Bone marrow (tissue), 2 donors: Measurements from ENCODE around the gene LRP1-AS.

Experiments used
- DNase-seq, 2 donors: peaks; one replicate each; lab custom pipeline; 2025; lab: John Stamatoyannopoulos, UW

The LRP1-AS gene

GRCh38 chr12:57119294-57120085 lies 27.9 kb downstream of the LRP1-AS start:
- no peak for DNase-seq

- peak; percentile 51 to 52 for DNase-seq
Observed at GRCh38 chr12:57118711-57119271, 28.6 kb downstream of the LRP1-AS start.

DNA sequence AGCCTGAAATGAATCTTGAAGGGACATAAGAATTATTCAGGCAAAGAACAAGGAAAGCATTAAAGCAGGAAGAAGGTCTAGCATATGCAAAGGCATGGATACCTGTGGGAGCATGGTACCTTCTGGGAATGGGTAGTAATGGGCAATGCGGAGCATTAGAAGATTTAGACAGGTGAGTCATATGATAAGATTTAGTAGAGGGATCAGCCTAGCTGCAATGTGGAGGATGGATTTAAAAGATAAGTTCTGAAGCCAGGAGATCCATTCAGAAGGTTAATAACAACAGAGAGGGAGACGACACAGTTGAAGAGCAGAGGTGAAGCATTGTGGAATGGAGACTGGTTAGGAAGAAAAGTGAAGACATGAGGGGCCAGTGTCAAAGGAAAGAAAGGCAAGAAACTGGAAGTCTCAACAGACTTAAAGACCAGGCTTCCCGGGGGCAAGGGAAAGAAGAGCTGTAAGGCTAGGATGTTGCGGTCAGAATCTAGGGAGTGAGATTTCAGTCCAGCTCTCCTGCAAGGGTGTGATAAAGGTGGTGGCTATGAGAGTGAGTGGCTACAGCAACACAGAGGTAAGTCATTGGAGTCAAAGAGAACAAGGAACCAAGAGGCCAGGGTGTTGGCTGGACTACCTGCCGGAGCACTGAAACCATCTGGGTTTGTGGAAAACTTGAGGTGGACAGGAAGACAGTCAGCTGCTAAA lies 30.7 kb downstream of the LRP1-AS start:
- DNase-seq: no peak

DNA sequence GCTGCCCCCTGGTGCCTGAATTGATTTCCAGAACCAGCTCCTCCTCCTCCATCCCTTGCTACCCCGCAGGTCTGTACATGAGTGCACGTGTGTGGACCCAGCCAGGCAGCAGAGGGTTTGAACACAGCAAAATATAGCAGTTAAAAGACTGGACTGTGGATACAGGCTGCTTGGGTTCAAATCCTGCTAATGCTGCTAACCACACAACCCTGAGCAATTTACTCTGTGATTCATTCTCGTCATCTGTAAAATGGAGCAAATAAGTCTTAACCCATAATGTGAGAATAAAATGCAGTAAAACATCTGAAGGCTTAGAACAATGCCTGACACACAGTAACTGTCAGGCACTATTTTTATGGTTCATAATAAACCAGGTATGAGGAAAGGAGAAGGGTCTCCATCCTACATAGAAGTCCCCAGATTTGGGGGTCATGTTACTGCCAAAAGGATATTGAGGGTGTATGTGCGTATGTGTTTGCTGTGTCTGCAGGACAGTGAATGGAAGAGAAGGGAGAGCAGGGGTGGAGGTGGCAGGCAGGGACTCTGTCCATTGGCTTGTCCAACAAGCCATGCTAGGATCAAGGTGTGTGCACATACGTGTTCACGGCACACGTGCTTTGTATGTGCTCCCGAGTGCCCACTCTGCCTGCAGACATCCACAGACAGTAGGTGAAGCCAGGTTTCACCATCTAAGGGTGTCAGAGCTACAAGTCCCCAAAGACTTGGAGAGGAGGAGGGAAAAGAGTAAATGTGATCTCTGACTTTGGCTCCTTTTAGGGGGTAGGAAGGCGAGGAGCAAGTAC lies 34.7 kb downstream of the LRP1-AS start:
- no peak for DNase-seq

DNA sequence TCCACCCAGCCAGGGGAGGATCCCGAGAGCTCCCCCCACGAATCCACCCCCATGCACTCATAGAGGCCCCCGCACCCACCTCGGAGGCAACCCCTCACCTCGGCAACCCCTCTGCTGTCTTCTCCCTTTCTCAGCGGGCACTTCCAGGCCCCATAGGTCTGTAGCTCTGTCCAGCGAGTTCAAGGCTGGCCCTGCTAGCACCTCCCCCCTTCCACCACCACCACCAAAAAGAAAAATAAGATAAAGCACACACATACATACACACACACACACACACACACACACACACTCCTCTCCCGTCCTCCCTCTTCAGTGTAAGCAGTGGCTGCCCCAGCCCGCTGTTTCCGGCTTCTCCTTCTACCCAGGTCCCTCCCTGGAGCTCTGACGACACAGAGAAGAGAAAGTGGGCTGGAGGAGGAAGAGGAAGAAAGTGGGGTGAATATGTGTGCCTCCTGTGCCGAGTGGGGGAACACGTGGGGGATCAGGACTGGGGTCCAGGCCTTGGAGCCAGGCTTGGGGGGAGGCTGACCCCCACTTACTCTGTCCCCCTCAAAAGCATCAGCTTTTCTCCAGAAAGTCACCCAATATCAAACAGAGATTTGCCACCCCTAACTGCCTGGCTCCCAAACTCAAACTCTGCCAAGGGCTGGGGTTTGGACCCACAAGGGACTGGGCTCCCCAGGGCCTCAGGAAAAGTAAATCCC lies 36.2 kb downstream of the LRP1-AS start, which contains the start of gene STAT6:
STAT6 (minus strand) TSS at position 332 of the 704 bp plus-strand sequence. CDS start 3,084 bp downstream, outside the sequence.
- DNase-seq: peak; percentile 84 to 95

GRCh38 chr12:57110104-57111030 lies 37.1 kb downstream of the LRP1-AS start:
- DNase-seq: peak in 1 of 2 donors; percentile 48

DNA sequence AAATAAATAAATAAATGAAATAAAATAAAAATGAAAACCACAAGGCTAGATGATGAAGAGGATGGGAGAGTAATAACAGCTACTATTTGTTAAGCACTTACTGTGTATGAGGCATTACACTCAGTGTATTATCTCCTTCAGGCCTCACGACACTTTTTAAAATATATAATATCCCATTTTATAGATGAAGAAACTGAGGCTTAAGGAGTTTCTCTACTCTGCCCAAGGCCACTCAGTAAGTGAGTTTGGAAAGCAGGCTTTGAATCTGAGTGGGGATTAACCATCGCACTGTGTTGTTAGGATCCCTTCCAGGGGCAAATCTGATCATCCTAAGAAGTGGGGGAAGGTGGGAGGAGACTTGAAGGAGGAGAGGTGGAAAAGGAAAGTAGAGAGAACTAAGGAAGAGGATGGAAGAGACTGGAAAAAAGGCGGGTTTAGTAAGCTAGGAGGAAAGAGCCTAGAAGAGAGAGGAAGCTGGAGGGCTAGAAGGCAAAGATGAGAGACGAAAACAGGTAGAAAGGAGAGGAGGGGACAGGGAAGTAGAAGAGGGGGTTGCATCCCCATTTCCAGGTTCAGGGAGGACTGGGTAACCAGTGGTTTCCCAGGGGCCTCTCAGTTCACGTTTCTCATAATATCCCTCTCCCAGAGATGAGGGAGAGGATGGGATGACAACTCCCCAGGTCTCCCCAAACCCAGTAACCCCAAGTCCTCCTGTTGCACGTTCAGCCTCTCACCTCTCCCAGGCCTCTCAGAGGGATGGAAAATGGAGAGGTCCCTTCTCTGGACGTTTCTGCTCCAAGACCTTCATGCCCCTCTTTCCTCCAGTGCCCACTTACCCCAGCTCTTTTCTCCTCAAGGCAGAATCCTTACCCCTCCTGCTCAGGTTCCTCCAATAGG lies 38.0 kb downstream of the LRP1-AS start:
- DNase-seq: no peak

DNA sequence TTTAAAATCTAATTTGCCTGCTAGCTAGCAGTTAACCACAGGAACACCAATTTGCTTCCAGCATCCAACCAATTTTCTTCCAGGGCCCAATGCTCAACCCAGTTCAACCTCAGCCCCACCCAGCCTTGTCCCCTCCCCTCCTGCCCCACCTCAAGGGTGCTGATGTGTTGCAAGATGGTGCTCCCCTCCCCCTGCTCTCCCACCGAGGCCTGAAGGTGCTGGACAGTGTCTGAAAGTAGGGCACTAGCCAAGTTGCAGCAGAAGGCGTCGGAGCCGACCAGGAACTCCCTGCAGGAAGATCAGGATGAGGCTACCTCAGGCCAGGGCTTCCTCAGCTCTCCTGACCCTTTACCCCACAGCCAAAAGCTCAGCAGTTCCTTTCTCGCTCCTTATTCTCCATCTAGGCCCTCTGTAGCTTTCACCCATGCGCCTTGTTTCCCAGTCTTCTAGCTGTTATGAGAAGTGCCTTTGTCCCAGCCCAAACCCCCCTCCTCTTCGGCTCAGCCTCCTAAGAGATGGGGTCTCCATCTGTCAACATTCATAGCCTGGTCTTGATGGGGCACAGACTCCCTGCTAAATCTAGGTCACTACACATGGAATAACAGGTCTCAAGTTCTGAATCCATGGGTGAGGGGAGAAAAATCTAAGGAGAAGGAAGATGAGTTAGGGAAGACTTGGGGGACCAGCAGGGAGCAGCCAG lies 39.8 kb downstream of the LRP1-AS start:
- DNase-seq: no peak

DNA sequence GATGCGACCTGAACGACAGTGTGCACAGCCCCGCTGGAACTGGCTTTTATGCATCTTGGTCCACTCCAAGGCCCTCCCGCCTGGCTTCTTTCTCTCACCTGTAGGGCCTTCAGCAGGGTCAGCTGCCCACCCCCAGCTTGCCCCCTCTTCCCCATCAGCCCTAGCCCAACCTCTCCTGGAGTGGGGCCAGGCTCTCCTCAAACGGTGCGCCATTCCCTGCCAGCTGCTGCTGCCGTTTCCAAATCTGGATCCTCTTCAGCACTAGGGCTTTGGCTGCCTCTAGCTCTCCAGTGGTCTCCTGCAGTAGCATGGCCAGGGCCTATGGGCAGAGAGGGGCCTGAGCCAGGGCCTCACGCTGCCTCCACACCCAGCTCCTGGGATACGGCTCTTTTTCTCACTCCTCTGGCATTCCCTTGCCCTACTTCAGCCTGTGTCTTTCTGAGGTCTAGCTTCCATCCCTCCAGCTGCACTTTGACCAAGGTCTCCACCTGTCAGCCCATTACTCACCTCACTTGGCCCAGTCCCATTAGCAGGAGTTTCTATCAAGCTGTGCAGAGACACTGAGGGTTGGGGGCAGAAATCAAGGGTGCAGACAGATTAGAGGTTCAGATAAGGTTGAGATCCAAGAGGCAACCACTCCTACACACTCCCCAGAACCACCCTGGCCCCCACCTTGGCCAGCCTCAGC lies 41.3 kb downstream of the LRP1-AS start:
- DNase-seq: no peak

GRCh38 chr12:57105011-57105753 lies 42.2 kb downstream of the LRP1-AS start:
- no peak for DNase-seq

- no peak for DNase-seq
Observed at GRCh38 chr12:57104292-57104910, 43.0 kb downstream of the LRP1-AS start.

- DNase-seq: no peak
Observed at GRCh38 chr12:57103856-57104255, 43.6 kb downstream of the LRP1-AS start.

DNA sequence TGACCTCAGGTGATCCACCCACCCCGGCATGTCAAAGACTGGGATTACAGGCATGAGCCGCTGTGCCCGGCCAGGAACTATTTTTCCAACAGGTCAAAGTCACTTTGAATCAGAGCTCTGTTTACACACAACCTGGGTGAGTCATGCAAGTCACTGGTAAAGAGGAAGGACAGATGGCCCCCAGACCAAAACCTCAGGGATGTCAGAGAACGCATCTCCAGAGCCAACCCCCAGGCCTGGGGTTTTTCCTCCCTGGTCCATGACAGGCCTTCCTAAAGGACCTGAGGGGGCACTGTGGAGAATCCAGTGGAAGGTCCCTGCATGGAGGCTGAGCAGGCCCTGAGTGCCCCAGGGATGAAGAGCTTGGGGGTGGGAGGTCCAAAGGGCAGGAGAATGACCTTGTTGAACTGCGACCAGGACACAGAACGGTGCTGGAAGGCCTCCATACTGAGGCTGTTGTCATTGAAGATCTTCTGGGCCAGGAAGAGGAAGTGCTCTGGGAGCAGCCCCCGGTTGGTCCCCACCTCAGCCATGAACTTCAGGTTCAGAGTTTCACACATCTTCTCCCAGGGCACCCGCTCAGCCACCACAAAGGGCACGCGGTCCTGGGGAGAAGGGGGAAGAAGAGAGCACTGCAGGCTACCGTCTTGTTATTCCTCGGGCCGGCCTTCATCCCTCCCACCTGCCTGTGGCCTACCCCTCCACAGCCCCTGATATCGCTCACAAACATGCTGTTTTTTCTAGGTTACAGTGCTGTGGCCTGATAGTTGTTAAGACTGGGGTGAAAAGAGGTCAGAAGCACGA lies 45.3 kb downstream of the LRP1-AS start:
- DNase-seq: no peak

DNA sequence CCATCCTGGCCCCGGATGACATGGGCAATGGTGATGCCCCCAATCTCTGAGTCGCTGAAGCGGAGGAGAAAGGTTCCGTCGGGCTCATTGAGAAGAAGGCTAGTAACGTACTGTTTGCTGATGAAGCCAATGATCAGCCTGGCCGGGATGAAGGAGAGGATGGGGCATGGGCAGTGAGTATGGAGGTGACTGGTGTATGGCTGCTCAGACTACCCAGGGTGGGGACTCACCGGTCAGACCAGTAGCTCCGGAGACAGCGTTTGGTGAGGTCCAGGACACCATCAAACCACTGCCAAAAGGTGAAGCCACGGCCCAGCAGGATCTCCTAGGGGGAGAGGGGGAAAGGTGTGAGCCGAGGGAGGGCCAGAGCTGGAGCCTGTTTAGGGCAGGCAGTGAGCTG lies 47.7 kb downstream of the LRP1-AS start:
- no peak for DNase-seq

DNA sequence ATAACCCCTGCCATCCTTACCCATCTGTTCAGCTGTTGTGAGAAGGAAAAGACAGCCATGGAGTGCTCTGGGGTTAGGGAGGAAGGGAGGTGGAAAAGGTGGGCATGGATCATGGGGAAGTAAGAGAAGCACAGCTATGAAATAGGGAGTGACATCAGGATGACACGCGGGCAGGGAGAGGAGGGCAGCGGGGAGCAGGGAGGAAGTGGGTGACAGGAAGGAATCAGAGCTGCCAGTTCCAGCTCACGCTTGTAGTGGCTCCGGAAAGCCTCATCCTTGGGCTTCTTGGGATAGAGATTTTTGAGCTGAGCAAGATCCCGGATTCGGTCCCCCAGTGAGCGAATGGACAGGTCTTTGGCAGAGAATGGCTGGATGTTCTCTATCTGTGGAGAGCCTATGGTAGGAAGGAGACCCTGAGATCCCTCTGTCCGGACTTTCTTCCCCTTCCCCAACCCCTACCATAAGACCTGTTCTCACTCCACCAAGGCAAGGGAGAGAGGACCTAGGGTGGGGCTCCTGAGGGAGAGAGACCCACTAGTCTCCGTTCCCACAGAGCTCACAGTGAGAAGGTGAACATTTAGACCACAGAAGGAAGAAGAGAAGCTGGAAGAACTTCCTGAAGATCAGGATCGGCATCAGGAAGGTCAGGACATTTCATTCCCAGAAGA lies 48.2 kb downstream of the LRP1-AS start:
- DNase-seq: no peak

GRCh38 chr12:57098546-57098945 lies 48.9 kb downstream of the LRP1-AS start:
- no peak for DNase-seq
